Stimulated activated CD8-positive, alpha-beta memory T cell treated with anti-CD3 and anti-CD28 coated beads, Interleukin-7, amount 100 ng/mL, for 4 hours (primary cell): Measurements from ENCODE around the gene MAOA.

Experiments
- DNase-seq, 2 donors: peaks; one replicate each; pipeline ENCODE4 v3.0.0-alpha.2; 2020; ENCODE audit warnings: low read depth in 2 of 2

The MAOA gene

GRCh38 chrX:43758044-43758443 lies 101.9 kb downstream of the MAOA start:
- no peak for DNase-seq

DNA sequence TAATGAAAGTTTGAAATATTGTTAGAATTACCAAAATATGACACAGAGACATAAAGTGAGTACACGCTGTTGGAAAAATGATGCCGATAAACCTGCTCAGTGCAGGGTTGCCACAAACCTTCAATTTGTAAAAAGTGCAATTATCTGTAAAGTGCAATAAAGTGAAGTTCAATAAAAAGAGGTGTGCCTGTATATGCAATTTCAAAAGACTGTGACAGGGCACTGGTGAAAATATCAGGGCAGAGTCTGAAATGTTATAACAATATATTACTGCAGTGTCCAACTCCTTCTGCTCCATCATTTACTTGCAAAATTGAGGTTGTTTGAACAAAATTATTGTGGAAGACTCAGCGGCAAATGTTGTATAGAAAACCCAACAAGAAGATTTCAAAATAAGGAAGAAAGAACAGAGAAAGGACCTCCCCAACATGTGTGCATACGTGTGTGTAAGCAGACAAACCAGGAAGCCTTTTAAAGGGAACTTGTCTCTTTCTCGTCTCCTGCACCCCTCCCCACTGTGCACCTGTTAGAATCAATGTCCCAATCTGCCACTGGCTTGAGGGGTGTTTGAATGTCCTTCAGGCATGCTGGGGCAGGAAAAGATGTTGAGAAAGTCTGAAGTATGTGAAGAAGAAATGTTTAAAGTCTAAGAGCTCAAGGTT lies 130.0 kb downstream of the MAOA start:
- no peak for DNase-seq
